ENCODE measurements around the gene MMP25. TPM values are rescaled to one million over a fixed set of nuclear protein-coding genes. Genes with fewer than 3 reads are reported as not detected.

MMP25 gene
- total RNA-seq, 1 donor from 2014 or later: 0.89 TPM

DNA sequence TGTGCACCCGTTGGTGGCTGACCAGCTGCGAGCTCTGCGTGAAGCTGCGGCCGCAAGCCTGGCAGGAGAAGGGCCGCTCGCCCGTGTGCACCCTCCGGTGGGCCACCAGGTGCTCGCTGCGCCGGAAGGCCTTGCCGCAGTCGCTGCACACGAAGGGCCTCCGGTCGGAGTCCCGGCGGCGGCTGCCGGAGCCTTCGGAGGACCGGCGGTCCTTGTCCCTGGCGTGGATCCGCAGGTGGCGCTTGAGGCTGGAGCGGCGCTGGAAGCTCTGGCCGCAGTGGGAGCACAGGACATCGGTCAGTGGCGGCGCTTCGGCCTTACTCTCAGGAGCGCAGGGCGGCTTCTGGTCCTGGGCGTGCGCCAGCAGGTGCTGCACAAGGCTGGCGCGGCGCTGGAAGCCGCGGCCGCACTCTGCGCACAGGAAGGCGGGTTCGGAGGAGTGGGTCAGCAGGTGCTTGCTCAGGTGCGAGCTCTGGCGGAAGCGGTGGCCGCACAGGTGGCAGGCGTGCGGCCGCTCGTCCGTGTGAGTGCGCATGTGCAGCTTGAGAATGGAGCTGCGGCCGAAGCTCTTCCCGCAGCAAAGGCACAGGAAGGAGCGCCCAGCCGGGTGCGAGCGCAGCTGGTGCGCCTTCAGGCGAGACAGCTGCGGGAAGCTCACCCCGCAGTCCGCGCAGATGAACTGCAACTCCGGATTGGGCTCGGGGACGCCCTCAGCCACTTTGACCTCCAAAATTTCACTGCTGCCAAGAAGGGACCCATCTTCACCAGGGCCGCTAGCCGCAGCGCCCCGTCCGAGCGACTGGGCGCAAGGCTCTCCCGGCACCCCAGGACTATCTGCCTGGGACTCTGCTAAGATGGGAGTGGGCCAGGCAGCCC lies 43.6 kb downstream of the MMP25 start:
- no peak for DNase-seq (ENCODE audit: low read depth)
- Mint-ChIP-seq H3K4me3 (ENCODE audit: unreplicated experiment) (no peak overlapping the region), H3K4me1 (ENCODE audit: low read depth, unreplicated experiment) (peaks cover 8% of the 10 kb centered on the region), H3K27ac (ENCODE audit: unreplicated experiment) (no peak overlapping the region), H3K27me3 (ENCODE audit: low read depth, unreplicated experiment) (peaks cover 21% of the 10 kb centered on the region), H3K36me3 (ENCODE audit: low read depth, unreplicated experiment) (no peaks in the 10 kb centered on the region), H3K9me3 (ENCODE audit: unreplicated experiment) (peaks cover 2% of the 10 kb centered on the region)
- H3K9me3 ChIP-seq (ENCODE audit: insufficient read depth, low read depth, low read length): no peaks in the 10 kb centered on the region
- H3K4me1 ChIP-seq (ENCODE audit: insufficient read depth, low read length): no peaks in the 10 kb centered on the region
- H3K27ac ChIP-seq (ENCODE audit: low read depth, low read length): no peak overlapping the region
- H4K20me1 ChIP-seq (ENCODE audit: insufficient read depth, low read length): no peaks in the 10 kb centered on the region
- no peak for FAIRE-seq
- no peaks in the 10 kb centered on the region for H3K79me2 ChIP-seq (ENCODE audit: insufficient read depth, low read length)
- no peak overlapping the region for H3K4me3 ChIP-seq (ENCODE audit: insufficient read depth, low read depth, low read length)
- no peak overlapping the region for H2AFZ ChIP-seq (ENCODE audit: low read depth, low read length)
- peaks cover 6% of the 10 kb centered on the region for H3K27me3 ChIP-seq (ENCODE audit: insufficient read depth, low read length)
- no peak overlapping the region for H3K9ac ChIP-seq (ENCODE audit: low read length)
- no peaks in the 10 kb centered on the region for H3K36me3 ChIP-seq (ENCODE audit: insufficient read depth, low read length)
- TF ChIP-seq EZH2 (IDR thresholded peaks at IDR 0.05; ENCODE audit: insufficient read depth, low read length): no peak
- TF ChIP-seq, protein P1, sequence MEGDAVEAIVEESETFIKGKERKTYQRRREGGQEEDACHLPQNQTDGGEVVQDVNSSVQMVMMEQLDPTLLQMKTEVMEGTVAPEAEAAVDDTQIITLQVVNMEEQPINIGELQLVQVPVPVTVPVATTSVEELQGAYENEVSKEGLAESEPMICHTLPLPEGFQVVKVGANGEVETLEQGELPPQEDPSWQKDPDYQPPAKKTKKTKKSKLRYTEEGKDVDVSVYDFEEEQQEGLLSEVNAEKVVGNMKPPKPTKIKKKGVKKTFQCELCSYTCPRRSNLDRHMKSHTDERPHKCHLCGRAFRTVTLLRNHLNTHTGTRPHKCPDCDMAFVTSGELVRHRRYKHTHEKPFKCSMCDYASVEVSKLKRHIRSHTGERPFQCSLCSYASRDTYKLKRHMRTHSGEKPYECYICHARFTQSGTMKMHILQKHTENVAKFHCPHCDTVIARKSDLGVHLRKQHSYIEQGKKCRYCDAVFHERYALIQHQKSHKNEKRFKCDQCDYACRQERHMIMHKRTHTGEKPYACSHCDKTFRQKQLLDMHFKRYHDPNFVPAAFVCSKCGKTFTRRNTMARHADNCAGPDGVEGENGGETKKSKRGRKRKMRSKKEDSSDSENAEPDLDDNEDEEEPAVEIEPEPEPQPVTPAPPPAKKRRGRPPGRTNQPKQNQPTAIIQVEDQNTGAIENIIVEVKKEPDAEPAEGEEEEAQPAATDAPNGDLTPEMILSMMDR (IDR thresholded peaks at IDR 0.05; ENCODE audit: insufficient read depth, low read depth, low read length): no peak
- no peak overlapping the region for H3K4me2 ChIP-seq (ENCODE audit: low read length)

DNA sequence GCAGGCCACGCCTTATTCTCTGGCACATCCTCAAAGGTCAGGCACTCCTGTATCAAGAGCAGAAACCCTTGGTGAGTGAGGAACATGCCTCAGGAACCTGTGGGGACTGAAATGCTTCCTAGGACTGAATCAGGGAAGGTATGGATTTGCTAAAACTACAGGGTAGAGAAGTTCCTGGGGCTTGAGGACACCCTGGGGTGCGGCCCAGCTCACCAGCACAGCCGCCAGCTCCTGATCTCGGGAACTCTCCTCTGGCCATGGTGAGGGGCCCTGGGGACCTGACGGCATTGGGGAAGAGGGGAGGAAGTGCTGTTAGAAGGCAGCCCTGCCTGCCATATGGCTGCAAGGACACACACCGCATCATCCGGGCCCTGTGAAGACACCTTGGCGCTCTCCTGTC lies 45.2 kb downstream of the MMP25 start:
- no peak for FAIRE-seq
- peaks cover 6% of the 10 kb centered on the region for H3K27me3 ChIP-seq (ENCODE audit: insufficient read depth, low read length)

More for the DNA sequence above, 45.2 kb downstream of the MMP25 start:
- no peak for TF ChIP-seq EZH2 (IDR thresholded peaks at IDR 0.05; ENCODE audit: insufficient read depth, low read length)
- TF ChIP-seq, protein P1 (IDR thresholded peaks at IDR 0.05; ENCODE audit: insufficient read depth, low read depth, low read length): no peak
- Mint-ChIP-seq H3K4me1 (ENCODE audit: low read depth, unreplicated experiment) (peaks cover 8% of the 10 kb centered on the region), H3K4me3 (ENCODE audit: unreplicated experiment) (no peak overlapping the region), H3K27ac (ENCODE audit: unreplicated experiment) (no peak overlapping the region), H3K9me3 (ENCODE audit: unreplicated experiment) (no peaks in the 10 kb centered on the region), H3K36me3 (ENCODE audit: low read depth, unreplicated experiment) (no peaks in the 10 kb centered on the region), H3K27me3 (ENCODE audit: low read depth, unreplicated experiment) (peaks cover 21% of the 10 kb centered on the region)
- no peak for DNase-seq (ENCODE audit: low read depth)
- no peaks in the 10 kb centered on the region for H3K36me3 ChIP-seq (ENCODE audit: insufficient read depth, low read length)
- no peak overlapping the region for H3K9ac ChIP-seq (ENCODE audit: low read length)
- no peaks in the 10 kb centered on the region for H3K4me1 ChIP-seq (ENCODE audit: insufficient read depth, low read length)
- no peak overlapping the region for H3K4me2 ChIP-seq (ENCODE audit: low read length)
- H3K79me2 ChIP-seq (ENCODE audit: insufficient read depth, low read length): no peaks in the 10 kb centered on the region
- H3K4me3 ChIP-seq (ENCODE audit: insufficient read depth, low read depth, low read length): no peak overlapping the region
- H3K9me3 ChIP-seq (ENCODE audit: insufficient read depth, low read depth, low read length): no peaks in the 10 kb centered on the region
- H3K27ac ChIP-seq (ENCODE audit: low read depth, low read length): no peak overlapping the region
- no peak overlapping the region for H2AFZ ChIP-seq (ENCODE audit: low read depth, low read length)
- H4K20me1 ChIP-seq (ENCODE audit: insufficient read depth, low read length): no peaks in the 10 kb centered on the region
